ENCODE results near the gene AGGF1.
"Not testable (repeated sequence)": the region's sequence is repeated elsewhere in the genome, so short reads cannot be mapped to it uniquely, and the experiment has no call there.

The AGGF1 gene

DNA sequence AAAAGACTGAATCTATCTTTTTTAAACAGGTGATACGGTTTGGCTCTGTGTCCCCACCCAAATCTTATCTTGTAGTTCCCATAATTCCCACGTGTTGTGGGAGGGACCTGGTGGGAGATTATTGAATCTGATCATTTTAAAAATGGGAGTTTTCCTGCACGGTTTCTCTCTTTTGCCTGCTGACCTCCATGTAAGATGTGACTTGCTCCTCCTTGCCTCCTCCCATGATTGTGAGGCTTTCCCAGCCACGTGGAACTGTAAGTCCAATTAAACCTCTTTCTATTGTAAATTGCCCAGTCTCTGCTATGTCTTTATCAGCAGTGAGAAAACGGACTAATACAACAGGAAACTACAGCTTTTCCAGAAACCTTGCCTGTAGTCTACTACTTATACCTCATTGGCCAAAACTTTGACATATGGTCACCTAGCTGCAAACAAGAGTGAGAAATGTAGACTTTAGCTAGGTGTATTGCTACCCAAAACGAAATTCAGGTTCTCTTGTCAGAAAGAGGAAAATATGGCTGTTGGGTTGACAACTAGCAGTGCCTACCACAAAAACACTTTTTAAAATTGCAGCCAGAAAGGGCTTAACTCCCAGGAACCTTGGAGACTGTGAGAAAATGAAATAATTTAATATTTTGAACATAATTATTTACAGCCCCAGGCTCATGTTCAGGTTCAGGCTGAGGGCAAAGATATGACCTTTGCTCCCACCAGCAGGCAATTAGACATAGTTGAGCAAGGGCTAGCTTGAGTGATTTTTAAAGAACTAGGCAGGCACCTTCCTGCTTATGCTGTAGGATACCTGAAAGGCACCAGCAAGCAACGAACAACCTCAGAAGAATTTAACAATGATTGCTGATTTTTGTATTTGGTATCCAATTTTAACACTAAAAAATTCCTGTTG is 7.4 kb upstream of the AGGF1 start:
- DNase-seq (ENCODE audit: low read depth in 3 of 3): no peak

DNA sequence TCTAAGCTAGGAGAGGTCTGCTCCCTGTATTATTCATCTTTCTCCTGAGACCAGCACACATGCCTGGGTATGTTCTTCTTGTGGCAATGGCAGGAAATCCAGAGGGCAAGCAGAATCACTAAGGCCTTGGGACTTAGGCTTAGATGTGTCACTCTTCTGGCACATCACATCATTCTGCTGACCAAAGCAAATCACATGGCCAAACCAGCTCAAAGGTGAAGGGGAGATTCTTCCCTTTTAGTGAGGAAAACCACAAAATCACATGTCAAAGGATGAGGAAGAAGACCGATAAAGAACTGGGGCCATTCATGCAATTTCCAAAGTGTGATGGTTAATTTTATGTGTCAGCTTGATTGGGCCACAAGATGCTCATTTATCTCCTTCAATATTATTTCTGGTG is 5.7 kb upstream of the AGGF1 start:
- DNase-seq (ENCODE audit: low read depth in 3 of 3): no peak

DNA sequence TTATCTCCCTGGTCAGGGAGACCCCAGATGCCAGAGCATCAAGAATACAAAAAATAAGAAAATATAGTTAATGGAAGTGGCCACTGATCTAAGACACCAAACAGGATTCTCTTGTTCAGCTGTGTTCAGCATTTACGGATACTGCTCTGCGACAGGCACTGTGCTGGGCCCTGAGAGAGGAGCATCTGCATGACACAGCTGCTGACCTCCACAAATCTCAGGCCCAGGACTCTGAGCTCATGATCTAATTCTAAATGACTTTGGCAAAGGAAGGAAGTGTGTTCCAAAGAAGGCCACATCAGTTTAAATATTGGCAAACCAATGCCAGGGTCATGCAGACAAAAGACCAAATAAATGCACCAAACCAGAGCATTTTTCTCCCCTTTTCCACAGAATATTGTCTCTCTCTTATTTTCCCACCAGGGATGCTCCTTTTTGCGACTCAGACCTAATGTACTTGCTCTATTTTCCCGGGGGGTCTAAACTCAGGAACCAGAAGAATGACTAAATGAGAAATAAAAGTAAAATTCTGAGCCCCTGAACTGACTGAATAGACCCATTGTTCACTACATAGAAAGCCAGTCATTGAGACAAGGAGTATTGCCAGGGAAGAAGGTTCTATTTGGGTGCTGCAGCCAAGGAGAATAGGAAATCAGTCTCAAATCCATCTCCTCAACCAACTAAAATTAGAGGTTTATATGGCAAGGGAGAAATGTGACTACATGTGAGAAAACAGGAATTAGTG is 1.4 kb upstream of the AGGF1 start:
- no peak for DNase-seq (ENCODE audit: low read depth in 3 of 3)

DNA sequence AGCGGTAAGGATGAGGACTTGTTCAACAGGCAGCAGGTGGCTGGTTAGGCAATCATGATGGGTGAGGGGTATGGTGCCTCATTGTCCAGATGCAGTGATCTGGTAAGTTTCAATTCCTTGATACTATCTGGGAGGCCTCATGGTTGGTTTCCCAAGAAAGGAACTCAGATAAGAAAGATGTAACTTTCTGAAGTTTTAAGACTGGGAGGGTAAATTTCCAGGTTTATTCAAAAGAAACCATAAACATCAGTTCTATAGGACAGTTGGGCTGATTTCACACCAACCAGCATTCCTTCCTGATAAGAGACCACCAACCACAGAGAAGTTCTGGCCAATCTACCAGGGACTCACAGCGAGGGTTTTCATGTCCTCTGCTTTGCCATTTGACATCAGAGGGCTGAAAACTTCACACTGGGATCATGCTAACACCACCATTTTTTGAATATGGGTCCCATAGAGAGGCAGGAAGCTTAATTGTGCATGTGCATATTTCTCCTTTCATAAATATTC is 773 bp upstream of the AGGF1 start:
- DNase-seq (ENCODE audit: low read depth in 3 of 3): no peak

DNA sequence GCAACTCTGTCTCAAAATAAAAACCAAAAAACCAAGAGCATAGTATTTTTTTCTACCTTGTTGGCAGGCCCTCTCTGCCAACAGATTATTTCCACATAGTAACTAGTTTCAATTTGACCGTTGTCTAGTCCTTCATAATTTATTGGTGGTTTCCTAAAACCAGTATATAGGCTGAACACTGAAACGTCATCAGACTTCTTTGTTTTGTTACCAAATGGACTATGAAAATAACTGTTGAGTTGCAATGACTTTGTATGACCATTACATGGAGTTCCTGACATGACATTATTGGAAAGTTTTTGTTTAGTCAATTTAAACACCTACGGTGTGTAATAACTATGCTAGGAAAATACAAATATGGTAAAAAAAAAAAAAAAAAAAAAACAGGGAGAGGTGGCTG is 1.7 kb downstream of the AGGF1 start:
- no peak for DNase-seq (ENCODE audit: low read depth in 3 of 3)

DNA sequence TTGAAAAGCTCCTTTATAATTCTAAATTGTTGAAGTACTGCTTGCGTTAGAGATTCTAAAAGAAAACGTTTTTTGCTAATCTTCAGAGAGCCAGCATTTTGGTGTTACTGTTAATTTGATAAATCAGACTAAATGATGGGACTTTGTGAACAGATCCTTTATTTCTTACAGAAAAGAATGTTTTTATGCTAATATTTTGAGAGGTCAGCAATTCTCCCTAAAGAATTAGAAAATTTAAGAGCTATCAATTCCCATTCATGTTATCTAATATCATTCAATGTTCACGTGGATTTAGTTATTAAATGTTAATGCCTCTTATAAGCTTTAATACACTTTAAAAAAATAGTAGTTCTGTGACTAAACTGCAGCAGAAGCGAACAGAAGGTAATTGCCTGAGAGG is 2.4 kb downstream of the AGGF1 start:
- DNase-seq (ENCODE audit: low read depth in 3 of 3): no peak

DNA sequence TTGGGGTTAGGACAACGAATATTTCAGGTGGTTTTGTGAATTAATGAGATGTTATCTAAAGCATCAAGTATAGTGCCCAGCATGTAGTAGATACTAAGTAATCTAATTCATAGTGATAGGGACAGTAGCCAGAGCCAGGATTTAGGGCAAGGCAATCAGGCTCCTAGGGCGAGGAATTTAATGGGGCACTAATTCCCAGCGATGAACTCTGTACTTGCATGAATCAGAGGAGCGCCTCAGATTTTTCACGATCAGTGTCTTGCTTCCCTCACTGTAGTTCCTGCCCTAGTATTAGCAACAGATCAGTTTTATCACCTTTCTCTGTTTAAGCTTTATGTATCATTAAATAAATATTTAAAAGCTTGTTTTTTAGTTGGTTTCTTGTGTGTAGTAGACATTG is 3.1 kb downstream of the AGGF1 start:
- no peak for DNase-seq (ENCODE audit: low read depth in 3 of 3)

DNA sequence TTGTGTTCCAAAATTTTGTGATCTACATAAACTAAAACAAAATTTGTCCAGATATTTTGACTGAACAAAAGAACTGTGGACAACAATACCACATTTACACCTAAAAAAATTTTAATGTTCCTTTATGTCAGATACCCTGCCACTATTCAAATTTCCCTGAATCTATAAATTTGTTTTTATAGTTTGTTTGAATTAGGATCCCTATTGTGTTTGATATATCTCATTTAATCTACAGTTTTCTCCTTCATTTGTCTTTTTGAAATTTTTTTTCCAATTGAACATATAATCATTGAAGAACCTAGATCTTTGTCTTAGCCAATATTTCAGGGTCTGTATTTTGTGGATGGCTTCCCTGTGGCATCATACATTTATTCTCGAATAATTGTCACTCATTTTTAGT is 5.7 kb downstream of the AGGF1 start:
- no peak for DNase-seq (ENCODE audit: low read depth in 3 of 3)

DNA sequence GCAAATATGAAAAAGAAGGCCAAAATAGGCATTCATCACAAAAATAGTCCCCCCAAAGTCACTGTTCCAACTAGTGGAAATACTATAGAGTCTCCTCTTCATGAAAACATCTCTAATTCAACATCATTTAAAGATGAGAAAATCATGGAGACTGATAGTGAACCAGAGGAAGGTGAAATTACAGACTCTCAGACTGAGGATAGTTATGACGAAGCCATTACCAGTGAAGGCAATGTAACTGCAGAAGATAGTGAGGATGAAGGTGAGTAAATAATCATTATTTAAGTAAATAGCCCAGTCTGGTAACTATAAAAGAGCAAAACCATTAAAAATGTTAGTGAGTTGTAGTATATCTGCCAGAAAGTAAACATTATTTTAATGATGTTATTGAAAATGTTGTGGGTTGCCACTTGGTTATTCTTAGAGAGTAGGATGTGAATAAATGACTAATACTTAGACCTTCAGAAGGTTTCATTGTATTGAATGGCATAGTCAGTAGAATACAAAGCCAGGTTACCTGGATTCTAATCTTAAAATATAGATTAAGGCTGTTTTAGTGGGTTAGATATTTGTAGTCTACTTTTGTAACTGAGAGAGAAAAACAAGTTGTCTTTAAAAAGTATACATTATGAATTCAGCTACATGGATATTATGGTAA is 16.3 kb downstream of the AGGF1 start:
- no peak for DNase-seq (ENCODE audit: low read depth in 3 of 3)

DNA sequence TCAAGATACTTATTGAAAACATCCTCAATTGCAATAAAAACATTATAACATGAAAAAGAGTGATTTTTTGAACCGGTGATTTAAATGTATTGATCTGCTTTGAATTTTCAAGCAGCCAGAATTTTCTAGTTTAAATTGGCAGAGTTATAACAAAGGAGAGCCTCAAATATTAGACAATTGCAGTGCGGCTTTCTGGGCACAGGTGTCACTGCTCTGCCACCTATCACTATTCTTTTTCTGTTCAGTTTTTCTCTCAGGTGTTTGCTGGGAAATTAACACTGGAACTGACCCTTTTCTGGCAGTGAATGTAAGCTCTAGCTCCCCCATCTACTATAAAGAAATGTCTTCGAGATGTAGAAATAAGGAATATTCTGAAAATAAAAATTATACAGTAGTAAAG is 33.8 kb downstream of the AGGF1 start:
- DNase-seq (ENCODE audit: low read depth in 3 of 3): no peak

DNA sequence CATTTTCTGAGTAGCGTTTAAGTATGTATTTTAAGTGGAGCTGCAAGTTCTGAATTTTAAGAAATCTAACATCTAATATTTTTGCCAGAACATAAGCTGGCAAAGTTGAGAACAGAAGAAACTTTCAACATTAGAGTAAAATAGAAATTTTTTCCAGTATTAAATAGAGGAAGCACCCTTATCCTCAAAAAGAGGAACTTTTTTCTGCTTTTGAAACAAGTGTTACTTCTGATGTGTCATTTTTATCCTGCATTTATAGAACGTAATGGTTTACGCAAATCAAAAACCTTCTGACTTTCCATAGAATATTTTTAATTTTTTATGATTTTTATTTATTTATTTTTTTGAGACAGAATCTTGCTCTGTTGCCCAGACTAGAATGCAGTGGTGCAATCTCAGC is 35.1 kb downstream of the AGGF1 start:
- no peak for DNase-seq (ENCODE audit: low read depth in 3 of 3)

DNA sequence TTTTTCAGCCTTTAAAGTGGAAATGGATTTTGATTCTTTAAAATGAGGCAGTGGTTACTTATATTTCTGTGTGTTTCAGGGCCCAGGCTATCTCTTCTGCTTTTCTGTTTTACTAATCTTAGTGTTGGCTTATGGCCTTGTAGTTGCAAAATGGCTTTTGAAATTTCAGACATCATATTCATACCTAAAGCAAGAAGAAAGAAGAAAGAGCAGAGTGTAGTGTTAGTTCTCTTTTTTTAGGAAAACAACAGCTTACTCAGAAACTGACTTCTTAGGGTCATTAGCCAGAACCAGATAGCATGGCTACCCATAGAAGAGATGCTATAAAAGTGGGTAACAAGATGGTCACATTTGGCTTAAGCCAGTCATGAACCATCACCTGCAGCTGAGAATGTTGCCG is 36.0 kb downstream of the AGGF1 start:
- no peak for DNase-seq (ENCODE audit: low read depth in 3 of 3)

DNA sequence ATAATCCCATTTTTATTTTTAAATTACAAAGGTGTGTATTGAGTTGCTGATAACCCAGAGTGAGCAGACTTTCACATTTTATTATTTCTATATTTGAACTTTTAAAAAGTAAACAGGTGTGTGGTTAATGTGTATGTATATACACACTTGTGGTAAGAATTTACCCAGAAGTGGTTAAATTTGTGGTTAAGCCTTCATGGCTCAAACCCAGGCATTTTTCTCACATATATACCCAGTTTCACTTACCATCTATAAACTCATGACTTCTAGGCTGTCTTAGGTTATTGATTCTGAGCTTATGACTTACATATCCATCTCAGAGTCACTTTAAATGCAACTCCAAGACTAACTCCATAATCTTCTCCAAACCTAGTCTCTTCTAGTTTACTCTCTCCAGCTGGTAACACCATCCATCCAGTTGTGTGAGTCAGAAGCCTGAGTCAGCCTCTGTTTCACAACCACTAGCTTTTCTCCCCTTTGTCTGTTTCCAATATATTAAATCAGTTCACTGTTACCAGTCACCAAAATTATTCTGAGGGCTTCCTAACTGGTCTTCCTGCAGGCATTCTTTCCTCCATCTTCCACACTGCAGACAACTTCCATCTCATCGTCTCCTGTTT is 36.7 kb downstream of the AGGF1 start:
- DNase-seq (ENCODE audit: low read depth in 3 of 3): no peak

DNA sequence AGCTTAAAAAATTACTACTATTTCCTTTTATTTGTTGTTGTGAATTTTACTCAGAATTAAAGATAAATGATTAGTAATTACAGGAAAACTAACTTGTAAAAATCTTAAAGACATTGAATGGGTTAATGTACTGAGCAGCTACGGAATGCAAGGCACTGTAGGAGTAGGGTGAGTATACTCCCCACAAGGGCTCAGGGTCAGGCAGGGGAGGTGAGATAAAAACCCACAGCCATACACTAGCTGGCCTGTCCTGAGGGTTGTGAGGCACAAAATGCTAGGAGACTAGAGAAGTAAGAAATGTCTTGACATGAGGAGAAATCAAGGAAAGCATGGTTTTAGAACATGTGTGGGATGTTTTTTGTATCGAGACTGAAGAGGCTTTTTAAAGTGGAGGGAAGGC is 43.5 kb downstream of the AGGF1 start:
- DNase-seq (ENCODE audit: low read depth in 3 of 3): no peak

DNA sequence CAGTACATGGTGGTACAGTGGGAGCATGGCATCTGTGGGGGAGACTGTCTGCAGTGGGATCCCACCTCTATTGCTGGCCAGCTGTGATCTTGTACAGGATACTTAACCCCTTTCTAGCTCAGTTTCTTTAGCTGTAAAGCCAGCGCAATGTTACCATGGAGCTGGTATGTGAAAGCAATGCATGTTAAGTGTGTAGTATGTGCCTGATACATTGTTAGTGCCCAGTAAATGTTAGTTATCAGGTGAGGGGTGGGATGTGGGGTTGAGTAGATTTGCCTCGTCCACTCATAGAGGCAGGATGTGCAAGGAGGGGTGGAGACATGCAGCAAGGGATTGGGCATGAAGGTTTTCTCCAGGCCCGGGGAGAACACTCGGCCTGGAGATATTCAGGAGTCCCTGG is 44.5 kb downstream of the AGGF1 start:
- no peak for DNase-seq (ENCODE audit: low read depth in 3 of 3)

DNA sequence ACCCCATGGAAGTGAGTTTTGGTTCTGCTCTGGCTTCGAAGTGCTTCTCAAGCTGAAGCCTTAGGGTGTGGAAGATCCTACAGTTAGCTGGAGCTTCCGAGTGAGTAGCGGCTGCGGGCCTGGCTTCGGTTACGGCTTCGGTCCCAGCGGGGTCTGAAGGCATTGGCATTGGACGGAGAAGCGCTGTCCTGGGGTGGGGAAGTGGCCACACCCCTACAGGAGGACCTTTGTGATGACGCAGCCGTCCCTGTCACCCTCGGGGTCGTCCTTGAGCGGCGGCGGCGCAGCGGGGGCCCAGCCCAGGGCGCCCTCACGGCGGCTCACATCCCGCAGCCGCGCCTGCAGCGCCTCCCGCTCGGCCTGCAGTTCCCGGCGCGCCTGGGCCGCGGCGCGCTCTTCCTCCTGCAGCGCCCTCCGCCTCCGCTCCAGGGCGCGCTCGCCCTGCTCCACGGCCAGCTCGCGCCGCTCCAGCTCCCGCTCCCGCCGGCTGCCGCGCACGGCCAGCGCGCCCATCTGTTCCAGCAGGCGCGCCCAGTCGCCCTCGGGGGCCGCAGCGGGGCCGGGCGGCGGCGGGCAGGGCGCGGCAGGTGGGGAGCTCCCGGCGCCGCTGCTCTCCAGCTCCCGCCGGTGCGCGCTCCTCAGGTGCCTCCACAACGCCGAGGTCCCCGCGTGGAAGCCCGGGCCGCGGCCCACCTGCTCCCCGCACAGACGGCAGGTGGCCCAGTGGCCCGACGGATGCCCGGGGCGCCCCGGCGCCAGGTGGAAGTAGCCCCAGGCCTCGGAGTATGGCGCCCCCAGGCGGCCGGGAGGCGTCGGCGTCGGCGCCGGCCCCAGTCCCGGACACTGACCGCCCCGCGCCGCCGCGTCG is 47.0 kb downstream of the AGGF1 start:
- DNase-seq (ENCODE audit: low read depth in 3 of 3): peak in 2 of 3 experiments; percentile 21 to 37

DNA sequence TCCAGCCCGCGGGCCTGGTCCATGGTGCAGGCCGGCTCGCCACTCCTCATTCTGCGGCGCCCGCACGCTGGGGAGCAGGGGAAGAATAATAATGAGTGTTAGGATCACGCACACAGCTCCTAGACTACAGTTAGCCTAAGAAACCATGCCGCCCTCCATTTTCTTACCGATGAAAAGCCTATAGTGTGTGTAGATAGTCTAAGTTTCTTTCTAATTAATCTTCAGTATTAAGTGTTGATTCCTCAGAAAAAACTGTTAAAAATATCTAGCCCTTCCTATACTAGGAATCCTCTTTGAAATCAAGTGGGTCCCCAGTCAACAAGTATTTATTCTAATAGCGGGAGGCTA is 47.6 kb downstream of the AGGF1 start:
- DNase-seq (ENCODE audit: low read depth in 3 of 3): no peak

DNA sequence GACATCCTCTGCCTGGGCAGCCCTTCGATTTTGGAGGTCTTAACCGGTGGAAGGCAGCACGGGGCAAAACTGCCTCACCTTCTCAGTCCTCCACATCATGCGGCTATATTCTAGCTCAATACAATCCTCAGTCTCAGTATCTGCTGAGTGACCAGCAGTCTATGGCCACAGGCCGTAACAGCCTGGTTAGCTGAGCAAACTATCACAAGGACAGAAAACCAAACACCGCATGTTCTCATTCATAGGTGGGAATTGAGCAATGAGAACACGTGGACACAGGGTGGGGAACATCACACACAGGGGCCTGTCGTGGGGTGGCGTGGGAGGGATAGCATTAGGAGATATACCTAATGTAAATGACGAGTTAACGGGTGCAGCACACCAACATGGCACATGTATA is 50.3 kb downstream of the AGGF1 start:
- DNase-seq (ENCODE audit: low read depth in 3 of 3): not testable (repeated sequence)

DNA sequence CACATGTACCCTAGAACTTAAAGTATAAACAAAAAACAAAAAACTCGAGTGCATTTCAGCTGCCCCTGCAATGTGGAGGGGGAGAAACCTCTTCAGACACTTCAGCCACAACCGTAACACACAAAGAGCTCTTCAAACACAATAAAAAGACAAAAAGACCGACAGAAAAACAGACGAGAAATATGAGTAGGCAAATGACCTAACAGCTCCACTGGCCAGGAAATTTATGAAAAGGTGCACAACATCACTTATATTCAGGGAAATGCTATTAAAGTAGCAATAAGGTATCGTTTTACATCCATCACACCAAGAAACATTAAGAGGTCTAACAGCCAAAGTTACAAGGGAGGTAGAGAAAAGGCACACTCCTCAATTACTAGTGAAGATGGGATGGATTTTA is 50.7 kb downstream of the AGGF1 start:
- DNase-seq (ENCODE audit: low read depth in 3 of 3): no peak

DNA sequence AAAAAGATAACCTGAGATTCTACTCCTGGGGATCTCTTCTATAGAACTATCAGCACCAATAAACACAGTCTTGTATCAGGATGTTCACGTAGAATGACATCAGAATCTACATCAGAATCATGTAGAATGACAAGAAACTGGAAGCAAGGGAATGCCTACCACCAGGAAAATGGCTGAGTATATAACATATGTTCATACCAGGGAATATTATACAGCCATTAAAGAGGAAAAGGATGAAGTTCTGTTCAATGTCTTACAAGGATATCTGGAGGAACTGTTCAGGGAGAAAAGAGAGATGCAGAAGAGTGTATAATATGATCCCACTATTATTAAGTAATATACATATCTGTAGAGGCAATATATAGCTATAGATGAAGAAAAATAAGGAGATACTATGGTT is 52.1 kb downstream of the AGGF1 start:
- DNase-seq (ENCODE audit: low read depth in 3 of 3): no peak

DNA sequence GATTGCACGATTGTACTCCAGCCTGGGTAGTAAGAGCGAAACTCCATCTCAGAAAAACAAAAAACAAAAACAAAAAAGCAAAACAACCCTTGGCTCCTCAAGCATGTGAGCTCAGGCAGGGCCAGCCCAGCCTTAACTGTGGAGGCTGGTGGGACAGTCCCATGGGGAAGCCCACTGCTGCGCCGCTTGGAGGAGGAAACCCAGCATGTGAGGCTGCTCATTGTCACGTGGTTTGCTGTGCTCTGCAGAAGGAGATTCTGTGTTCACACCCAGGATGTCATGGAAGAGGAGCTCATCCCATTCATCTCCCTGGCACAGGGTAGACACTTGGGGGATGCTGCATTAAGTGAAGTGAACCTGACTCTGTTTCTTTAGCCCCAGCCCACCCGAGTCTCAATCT is 52.9 kb downstream of the AGGF1 start:
- no peak for DNase-seq (ENCODE audit: low read depth in 3 of 3)
